ENCODE results near the gene SORBS2. TPM values are rescaled to one million over a fixed set of nuclear protein-coding genes. Genes with fewer than 3 reads are reported as not detected.

Gene SORBS2
- total RNA-seq, 1 experiment from 2014 or later: 0.34 TPM

DNA sequence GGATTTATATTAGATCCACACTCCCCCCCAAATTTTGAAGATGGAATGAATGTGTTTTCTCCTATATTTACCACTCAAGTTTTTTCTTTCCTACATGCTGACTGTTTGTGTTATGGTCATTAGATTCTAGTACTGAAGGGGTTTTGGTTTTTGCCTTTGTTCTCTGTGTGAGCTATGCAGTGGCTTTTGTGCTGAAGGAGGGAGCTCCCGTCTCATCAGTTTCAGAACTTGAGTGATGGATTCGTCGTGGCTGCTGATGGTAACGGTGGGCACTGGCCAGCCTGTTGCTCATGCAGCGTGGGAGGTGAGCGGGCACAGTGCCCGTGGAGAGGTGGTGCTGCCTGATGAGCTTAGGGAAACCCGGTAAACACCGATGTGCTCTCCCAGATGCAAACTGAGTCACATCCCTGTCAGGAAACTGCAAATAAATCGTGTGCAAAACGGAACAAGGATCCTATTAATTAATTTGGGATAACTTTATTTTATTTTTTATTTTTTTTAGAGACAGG lies 101.5 kb downstream of the SORBS2 start:
- no peak for TF ChIP-seq ZBTB33 (IDR thresholded peaks at IDR 0.05; ENCODE audit: extremely low read depth, insufficient replicate concordance, low read length)
- no peak for TF ChIP-seq JUND (IDR thresholded peaks at IDR 0.05)
- no peak for TF ChIP-seq YY1 (IDR thresholded peaks at IDR 0.05; ENCODE audit: extremely low read depth, insufficient replicate concordance, low read depth, low read length)
- TF ChIP-seq FOSL1 (IDR thresholded peaks at IDR 0.05; ENCODE audit: low read depth): no peak
- no peak for TF ChIP-seq MAX (IDR thresholded peaks at IDR 0.05)
- TF ChIP-seq POLR2A (IDR thresholded peaks at IDR 0.05; ENCODE audit: borderline replicate concordance, extremely low read depth, insufficient read depth, insufficient read length): no peak
- no peak for TF ChIP-seq CEBPB (IDR thresholded peaks at IDR 0.05; ENCODE audit: low read depth)
- no peak for TF ChIP-seq CBX3 (IDR thresholded peaks at IDR 0.05; ENCODE audit: low read depth)
- TF ChIP-seq EGR1 (IDR thresholded peaks at IDR 0.05; ENCODE audit: low read depth): no peak
- TF ChIP-seq TCF7L2 (IDR thresholded peaks at IDR 0.05; ENCODE audit: borderline replicate concordance, extremely low read depth, insufficient read depth, insufficient read length): no peak
- TF ChIP-seq, protein P1, sequence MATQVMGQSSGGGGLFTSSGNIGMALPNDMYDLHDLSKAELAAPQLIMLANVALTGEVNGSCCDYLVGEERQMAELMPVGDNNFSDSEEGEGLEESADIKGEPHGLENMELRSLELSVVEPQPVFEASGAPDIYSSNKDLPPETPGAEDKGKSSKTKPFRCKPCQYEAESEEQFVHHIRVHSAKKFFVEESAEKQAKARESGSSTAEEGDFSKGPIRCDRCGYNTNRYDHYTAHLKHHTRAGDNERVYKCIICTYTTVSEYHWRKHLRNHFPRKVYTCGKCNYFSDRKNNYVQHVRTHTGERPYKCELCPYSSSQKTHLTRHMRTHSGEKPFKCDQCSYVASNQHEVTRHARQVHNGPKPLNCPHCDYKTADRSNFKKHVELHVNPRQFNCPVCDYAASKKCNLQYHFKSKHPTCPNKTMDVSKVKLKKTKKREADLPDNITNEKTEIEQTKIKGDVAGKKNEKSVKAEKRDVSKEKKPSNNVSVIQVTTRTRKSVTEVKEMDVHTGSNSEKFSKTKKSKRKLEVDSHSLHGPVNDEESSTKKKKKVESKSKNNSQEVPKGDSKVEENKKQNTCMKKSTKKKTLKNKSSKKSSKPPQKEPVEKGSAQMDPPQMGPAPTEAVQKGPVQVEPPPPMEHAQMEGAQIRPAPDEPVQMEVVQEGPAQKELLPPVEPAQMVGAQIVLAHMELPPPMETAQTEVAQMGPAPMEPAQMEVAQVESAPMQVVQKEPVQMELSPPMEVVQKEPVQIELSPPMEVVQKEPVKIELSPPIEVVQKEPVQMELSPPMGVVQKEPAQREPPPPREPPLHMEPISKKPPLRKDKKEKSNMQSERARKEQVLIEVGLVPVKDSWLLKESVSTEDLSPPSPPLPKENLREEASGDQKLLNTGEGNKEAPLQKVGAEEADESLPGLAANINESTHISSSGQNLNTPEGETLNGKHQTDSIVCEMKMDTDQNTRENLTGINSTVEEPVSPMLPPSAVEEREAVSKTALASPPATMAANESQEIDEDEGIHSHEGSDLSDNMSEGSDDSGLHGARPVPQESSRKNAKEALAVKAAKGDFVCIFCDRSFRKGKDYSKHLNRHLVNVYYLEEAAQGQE (IDR thresholded peaks at IDR 0.05; ENCODE audit: low read depth): no peak
- no peak for TF ChIP-seq CTCF (IDR thresholded peaks at IDR 0.05 in 2 of 3, conservative IDR thresholded peaks at IDR 0.05 in 1 of 3; ENCODE audit: borderline replicate concordance in 1 of 3, insufficient read depth in 1 of 3, low read depth in 2 of 3, low read length in 2 of 3)
- no peak for TF ChIP-seq ZFX (IDR thresholded peaks at IDR 0.05)
- TF ChIP-seq EZH2 (IDR thresholded peaks at IDR 0.05): no peak
- no peak for TF ChIP-seq SIN3A (IDR thresholded peaks at IDR 0.05; ENCODE audit: low read depth)
- TF ChIP-seq SRF (IDR thresholded peaks at IDR 0.05; ENCODE audit: low read depth): no peak
- TF ChIP-seq EZH2phosphoT487 (IDR thresholded peaks at IDR 0.05; ENCODE audit: borderline replicate concordance): no peak
- TF ChIP-seq POLR2AphosphoS5 (IDR thresholded peaks at IDR 0.05; ENCODE audit: low read depth, low read length): no peak
- Histone ChIP-seq H3K9me3 (ENCODE audit: control insufficient read depth in 1 of 2, insufficient read depth in 1 of 2, low read depth in 1 of 2, low read length in 2 of 2) (no peaks in the 10 kb centered on the region), H3K4me1 (ENCODE audit: control insufficient read depth in 1 of 2, insufficient read depth in 2 of 2, low read length in 2 of 2) (no peaks in the 10 kb centered on the region), H3K4me3 (replicated peaks in 1 of 2; ENCODE audit: low read depth in 1 of 2, low read length in 2 of 2) (no peak overlapping the region), H2AFZ (ENCODE audit: low read depth, low read length, poor library complexity, severe bottlenecking) (no peak overlapping the region), H3K27ac (ENCODE audit: low read depth, low read length) (no peak overlapping the region), H3K4me2 (ENCODE audit: low read length) (no peak overlapping the region), H3K27me3 (ENCODE audit: insufficient read depth, low read length) (no peaks in the 10 kb centered on the region), H3K79me2 (ENCODE audit: insufficient read depth, low read length) (no peaks in the 10 kb centered on the region), H3K9me2 (ENCODE audit: insufficient read depth) (no peaks in the 10 kb centered on the region), H3K36me3 (ENCODE audit: control insufficient read depth in 1 of 2, insufficient read depth in 2 of 2, low read length in 2 of 2) (no peaks in the 10 kb centered on the region), H4K20me1 (ENCODE audit: insufficient read depth) (no peaks in the 10 kb centered on the region), H3K9ac (ENCODE audit: low read length) (no peak overlapping the region)
- ChIA-PET POLR2A (no interaction called here), CTCF (no interaction called here), RAD21 (ENCODE audit: low non-redundant PET in 1 of 2, low total read pairs in 2 of 2, uncharacterized antibody in 2 of 2, unreplicated experiment in 2 of 2) (no interaction called here)
- intact Hi-C loops (cut with micrococcal nuclease): no loop called here
- no peak for ATAC-seq
- no peak for DNase-seq (ENCODE audit: low read depth, low spot score)
- no TSS peak for BruUV-seq (replicated peaks)
